HG03439 (cell line): ENCODE measurements around the gene VPS26B.
"Not testable (repeated sequence)": the region's sequence is repeated elsewhere in the genome, so short reads cannot be mapped to it uniquely, and the experiment has no call there.

Source experiments
- ATAC-seq: cut with Tn5 transposase; IDR thresholded peaks from one replicate; pipeline ENCODE4 v1.9.1; 2021; ENCODE audit warnings: mild to moderate bottlenecking, moderate library complexity; ENCODE audit not compliant: unreplicated experiment

VPS26B gene

GRCh38 chr11:134223836-134224709 is at the start of gene VPS26B, which contains the start of gene NCAPD3:
VPS26B (plus strand) TSS chr11:134224671; CDS start chr11:134225123, 452 bp downstream.
NCAPD3 (minus strand) TSS chr11:134223967; CDS start chr11:134223926, 41 bp downstream.
- peak; percentile 83 for ATAC-seq

GRCh38 chr11:134176284-134176683 is 48.2 kb upstream of the VPS26B start:
- ATAC-seq, result no peak

DNA sequence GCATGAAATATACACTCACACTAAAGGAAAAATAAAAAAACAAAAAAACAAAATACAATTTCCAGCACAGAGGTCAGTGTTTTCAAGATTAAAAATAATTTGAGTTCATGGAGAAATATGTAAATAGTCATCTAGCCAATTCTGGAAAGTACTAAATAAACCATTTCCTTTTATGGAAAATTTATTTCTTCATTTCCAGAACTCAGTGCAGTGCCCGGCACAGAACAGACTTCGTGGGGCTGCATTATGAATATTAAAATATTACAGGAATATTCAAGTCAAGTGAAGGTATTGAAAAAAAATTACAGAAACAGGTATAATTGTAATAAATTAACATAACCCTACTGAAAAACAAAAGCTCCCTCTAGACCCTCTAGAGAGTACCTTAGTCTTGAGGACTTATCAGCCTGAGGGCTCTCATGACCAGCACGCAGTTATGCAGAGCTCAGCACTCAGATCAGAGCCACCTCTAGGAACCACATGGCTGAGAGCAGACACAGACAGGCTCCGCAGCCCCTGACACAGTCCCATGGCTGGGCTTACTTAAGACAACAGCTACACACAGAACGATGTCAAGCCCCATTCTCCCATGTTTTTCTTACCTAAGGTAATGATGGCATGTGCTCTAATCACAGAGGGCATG is 46.3 kb upstream of the VPS26B start:
- ATAC-seq, result no peak

DNA sequence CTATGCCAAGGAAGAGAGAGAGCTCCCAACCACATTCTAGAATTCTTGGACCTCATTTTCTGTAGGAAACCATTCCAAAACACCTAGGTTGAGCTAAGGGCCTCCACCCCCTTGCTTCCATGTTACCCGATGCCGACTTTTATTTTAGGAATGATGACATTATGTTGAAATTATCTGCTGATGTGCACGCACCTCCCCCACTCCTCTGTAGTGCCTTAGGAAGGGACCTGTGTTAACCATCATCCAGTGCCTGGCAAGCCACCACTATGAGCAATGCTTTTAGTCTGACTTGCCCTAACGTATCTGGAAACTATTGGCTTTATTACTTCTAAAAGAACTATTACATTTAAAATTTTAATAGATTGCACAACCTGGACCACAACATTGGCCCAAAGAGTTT is 42.8 kb upstream of the VPS26B start:
- no peak for ATAC-seq

DNA sequence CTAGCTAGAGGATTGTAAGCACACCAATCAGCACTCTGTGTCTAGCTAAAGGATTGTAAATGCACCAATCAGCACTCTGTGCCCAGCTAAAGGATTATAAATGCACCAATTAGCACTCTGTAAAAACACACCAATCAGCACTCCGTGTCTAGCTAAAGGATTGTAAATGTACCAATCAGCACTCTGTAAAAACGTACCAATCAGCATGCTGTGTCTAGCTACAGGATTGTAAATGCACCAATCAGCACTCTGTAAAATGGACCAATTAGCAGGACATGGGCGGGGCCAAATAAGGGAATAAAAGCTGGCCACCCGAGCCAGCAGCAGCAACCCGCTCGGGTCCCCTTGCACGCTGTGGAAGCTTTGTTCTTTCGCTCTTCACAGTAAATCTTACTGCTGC is 36.4 kb upstream of the VPS26B start:
- not testable (repeated sequence) for ATAC-seq

- ATAC-seq, result no peak
These were observed 27.7 kb upstream of the VPS26B start for GRCh38 chr11:134196756-134197155.

DNA sequence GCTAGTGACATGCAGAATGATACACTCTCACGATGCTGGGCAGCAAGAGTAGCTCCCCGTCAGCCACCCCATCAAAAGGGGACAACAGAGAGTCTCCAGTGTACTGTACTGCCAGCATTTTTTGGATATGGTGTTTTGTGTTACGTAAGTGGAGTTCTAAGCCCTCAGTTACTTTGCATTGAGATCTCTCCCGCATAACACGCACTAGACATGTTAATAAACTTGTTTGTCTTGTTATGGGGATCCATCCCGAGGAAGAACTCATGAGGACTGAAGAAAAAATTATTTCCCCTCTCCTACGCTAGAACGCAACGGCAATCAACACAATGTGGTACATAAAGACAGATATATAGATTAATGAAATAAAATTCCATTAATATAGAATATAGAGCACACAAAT is 24.9 kb upstream of the VPS26B start:
- ATAC-seq, result no peak

DNA sequence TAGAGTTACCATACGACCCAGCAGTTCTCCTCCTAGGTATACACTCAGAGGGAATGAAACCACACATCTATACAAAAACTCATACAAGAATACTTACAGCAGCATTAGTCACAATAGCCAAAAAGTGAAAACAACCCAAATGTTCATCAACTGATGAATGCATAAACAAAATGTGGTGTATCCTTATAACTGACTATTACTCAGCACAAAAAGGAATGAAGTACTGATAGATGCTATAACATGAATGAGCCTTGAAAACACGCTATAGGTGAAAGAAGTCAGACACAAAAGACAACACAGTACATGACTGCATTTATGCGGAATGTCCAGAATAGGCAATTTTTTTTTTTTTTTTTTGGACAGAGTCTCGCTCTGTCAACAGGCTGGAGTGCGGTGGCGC is 23.8 kb upstream of the VPS26B start:
- no peak for ATAC-seq

DNA sequence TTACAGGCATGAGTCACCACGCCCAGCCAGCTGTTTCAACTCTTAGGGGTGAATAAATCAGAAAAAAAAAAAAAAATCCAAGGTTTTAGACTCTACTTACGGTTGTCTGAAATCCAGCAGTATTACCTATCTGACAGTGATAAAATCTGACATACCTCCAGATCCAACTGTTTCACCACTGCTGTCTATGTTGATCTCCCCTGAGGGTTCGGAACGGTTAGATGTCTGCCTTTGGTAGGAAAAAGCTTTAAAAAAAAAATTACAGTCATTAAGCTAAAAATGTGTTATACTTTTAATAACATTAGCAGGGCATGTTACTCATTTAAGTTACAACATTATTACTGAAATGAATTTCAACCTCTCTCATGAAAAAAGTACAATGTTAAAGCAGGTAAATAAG is 21.8 kb upstream of the VPS26B start:
- ATAC-seq, result no peak

DNA sequence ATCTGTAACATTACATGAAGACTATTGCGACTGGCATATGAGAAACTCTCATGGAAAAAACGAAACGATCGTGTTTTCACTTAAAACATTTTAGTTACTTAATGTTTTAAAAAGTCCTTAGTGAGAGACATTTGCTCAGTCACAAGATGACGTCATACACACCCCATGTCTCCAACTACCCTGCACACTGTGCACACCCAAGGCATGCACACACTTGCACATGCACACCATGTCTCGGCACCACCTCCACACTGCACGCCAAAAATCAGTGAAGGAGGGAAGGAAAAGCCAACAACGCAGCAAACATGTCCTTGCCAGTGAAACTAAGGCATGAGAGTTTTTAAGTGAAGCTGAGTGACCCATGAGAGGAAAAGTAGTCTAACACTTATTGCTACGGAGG is 18.7 kb upstream of the VPS26B start:
- ATAC-seq, result no peak

- ATAC-seq, result no peak
These were observed 18.3 kb upstream of the VPS26B start for GRCh38 chr11:134206185-134206584.

- no peak for ATAC-seq
These were observed 16.8 kb upstream of the VPS26B start for GRCh38 chr11:134207538-134208239.

DNA sequence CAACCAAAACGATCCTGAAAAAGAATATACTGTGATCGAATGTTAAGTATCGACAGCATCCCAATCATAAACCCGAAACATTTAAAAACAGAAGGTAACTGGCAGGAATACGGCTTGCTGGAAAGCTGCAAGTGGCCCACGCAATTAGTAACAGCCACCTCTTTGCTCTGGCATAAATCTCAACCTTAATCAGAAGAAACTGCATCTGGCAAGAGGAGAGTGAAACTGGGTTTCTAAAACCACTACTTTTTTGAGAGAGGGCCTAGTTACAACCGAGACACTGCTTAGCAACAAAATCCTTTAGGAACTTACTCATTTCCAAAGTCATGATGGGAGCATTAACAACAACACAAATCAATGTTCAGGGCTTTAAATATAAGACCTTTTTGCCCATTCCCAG is 8.6 kb upstream of the VPS26B start:
- no peak for ATAC-seq

GRCh38 chr11:134216816-134217215 is 7.7 kb upstream of the VPS26B start:
- ATAC-seq, result no peak

- ATAC-seq, result no peak
These were observed 1.4 kb upstream of the VPS26B start for GRCh38 chr11:134223121-134223520.

DNA sequence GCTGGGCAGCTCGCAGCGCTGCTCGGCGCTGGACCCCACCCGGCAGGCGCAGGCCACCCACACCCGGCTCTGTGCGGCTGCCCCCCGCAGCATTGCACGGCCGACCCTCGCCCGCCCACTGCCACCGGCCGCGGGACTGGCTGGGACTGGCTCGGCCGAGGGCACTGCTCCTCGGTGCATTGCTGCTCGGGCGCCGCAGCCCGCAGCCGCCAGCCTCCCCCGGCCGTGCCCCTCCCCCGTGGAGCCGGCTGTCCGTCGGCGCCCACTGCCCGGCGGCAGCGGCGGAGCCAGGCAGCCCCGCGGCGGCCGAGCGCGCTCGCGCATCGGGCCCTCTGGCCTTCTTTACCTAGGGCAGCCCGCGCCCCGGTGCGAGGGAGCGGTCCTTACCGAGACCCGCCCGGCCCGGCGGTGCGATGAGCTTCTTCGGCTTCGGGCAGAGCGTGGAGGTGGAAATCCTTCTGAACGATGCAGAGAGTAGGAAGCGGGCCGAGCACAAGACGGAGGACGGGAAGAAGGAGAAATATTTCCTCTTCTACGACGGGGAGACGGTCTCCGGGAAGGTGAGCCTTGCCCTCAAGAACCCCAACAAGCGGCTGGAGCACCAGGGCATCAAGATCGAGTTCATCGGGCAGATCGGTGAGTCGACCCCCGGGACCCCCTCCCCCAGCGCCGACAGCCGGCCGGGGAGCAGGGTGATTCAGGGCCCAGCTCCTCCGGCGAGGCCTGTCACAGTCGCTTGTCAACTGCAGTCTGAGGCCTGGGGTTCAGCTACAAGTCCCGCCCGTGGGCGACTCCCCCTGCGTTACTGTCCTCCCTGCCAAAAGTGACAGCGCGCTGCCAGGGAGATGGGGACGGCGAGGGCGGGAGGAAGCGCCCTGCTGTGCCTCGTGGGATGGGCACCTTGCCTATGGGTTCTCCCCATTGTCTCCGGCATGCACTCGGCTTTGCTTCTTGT is 516 bp downstream of the VPS26B start:
- ATAC-seq, result peak; percentile 30

DNA sequence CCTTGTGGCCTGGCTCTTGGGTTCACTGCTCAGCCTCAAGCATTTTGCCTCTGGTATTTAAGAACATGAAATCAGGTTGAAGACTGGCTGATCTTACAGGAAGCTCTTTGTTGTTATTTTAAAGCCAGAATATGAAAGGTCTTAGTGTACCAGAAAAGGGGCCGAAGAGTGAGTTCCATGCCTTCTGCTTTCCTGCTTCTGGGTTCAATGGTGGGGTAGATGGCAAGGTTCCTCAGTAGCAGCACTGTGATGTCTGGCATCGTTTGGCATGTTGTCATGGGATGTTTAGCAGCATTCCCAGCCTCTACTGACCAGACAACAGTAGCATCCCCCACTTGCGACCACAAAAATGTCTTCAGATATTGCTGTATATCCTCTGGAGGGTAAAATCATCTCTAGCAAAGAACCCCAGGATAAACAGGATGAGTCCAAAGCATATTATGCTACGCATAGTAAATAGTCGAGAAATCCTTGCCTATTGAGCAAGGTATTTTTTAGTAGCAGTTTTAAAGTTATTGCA is 2.4 kb downstream of the VPS26B start:
- no peak for ATAC-seq

- ATAC-seq, result peak; percentile 43
These were observed 4.2 kb downstream of the VPS26B start for GRCh38 chr11:134228625-134229024.

DNA sequence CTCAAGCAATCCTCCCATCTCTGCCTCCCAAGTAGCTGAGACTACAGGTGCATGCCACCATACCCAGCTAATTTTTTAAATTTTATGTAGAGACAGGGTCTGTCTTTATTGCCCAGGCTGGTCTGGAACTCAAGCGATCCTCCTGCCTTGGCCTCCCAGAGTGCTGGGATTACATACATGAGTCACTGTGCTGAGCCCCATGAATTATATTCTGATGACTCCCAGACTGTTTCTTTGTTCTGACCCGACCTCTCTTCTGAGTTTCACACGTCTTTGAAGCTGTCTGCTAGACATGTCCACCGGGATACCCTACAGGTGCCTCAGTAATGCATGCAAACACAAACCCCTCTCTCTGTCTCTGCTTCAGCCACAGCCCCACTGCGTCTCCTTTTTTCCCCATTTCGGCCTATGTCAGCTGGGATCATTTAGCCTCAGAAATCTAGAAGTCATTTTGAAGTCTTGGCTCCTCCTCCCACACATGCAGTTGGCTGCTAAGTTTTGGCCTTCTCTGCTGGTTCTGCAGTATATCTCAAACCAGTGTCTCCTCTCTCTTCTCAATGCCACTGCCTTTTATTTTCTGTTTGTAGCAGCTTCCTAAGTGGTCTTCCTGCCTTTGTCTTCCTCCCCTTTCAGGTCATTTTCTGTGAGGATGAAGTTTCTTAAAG is 4.8 kb downstream of the VPS26B start:
- ATAC-seq, result no peak

- no peak for ATAC-seq
These were observed 5.9 kb downstream of the VPS26B start for GRCh38 chr11:134230339-134230738.
